Measurements from ENCODE around the gene POSTN. TPM values are rescaled to one million over a fixed set of nuclear protein-coding genes. Genes with fewer than 3 reads are reported as not detected.

The POSTN gene
- total and polyA plus RNA-seq, 3 donors from 2014 or later, result 10.0 to 23.0 (median 17.5) TPM

DNA sequence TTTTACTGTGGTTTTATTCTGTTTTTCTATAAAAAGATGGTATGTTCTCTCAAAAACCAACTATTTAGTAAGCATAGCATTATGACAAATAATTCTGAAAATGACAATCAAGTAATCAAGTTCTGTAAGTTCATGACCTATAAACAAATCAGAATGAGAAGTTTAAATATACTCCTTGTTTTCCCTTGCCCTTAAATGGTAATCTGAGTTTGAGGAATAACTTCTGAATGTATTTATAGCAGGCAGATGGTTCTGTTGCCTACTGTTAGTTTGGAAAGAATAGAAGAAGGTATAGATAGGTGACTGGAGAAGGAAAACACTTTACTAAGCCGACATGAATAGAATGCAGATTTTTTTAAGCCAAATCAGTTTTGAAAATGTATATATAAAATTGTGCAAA lies 63.9 kb downstream of the POSTN start:
- Histone ChIP-seq H3K4me1 (no peaks in the 10 kb centered on the region), H3K27me3 (no peaks in the 10 kb centered on the region), H3K9me3 (no peaks in the 10 kb centered on the region), H3K4me3 (no peak overlapping the region), H3K27ac (no peak overlapping the region), H3K36me3 (ENCODE audit: low read depth, missing control alignments) (no peaks in the 10 kb centered on the region)
- intact Hi-C loops (cut with DNase I; ENCODE audit: low total_unique reads), result no loop called here
- WGBS, 2 donors, result 67 to 73% methylated on average over 1 of the region's 1 CpG
- TF ChIP-seq POLR2A (IDR thresholded peaks at IDR 0.05), result no peak
- TF ChIP-seq, protein P1, sequence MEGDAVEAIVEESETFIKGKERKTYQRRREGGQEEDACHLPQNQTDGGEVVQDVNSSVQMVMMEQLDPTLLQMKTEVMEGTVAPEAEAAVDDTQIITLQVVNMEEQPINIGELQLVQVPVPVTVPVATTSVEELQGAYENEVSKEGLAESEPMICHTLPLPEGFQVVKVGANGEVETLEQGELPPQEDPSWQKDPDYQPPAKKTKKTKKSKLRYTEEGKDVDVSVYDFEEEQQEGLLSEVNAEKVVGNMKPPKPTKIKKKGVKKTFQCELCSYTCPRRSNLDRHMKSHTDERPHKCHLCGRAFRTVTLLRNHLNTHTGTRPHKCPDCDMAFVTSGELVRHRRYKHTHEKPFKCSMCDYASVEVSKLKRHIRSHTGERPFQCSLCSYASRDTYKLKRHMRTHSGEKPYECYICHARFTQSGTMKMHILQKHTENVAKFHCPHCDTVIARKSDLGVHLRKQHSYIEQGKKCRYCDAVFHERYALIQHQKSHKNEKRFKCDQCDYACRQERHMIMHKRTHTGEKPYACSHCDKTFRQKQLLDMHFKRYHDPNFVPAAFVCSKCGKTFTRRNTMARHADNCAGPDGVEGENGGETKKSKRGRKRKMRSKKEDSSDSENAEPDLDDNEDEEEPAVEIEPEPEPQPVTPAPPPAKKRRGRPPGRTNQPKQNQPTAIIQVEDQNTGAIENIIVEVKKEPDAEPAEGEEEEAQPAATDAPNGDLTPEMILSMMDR (IDR thresholded peaks at IDR 0.05), result no peak
- DNase-seq, result no peak

DNA sequence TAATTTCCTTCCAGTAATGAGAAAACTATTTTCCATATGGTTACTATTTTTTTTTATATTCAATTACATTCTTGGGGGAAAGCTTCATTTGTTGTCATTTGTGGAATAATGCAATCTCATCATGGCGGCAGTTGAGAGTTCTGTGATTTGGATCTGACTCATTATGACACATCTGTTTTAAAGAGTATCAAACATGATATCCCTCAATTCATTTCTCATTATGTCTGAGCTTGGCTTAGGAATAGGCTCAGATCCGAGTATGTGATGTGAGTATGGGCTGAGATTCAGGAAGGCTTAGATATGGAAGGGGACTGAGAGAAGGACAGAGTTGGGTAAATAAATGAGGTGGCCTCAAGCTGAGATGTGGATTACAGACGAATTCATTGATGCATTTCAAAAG lies 64.4 kb downstream of the POSTN start:
- Histone ChIP-seq H3K4me1 (no peaks in the 10 kb centered on the region), H3K27ac (no peak overlapping the region), H3K4me3 (no peak overlapping the region), H3K27me3 (no peaks in the 10 kb centered on the region), H3K9me3 (no peaks in the 10 kb centered on the region), H3K36me3 (ENCODE audit: low read depth, missing control alignments) (no peaks in the 10 kb centered on the region)
- no peak for TF ChIP-seq POLR2A (IDR thresholded peaks at IDR 0.05)
- TF ChIP-seq, protein P1 (IDR thresholded peaks at IDR 0.05), result no peak
- DNase-seq, result no peak
- WGBS, 2 donors, result 65% methylated on average over 3 of the region's 3 CpGs
- intact Hi-C loops (cut with DNase I; ENCODE audit: low total_unique reads), result no loop called here

DNA sequence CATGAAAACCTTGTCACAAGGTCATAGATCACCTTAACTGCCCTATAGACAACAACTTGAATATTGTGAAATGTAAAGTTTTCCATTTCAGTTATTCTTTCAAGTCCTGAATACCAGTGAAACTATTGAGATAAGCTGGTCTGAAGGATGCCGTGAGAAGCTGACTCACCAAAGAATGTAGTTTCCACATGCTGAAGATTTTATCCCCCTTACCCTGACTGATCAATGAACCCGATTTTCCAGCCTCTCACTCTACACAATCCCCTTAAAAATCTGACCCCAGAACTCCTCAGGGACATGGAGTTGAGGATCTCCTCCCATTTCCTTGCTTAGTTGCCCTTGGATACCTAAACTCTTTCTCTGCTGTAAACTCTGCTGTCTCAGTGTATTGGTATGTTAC lies 67.5 kb downstream of the POSTN start:
- no peak for DNase-seq
- no peak overlapping the region for H3K4me3 ChIP-seq
- 81 to 83% methylated on average over 2 of the region's 2 CpGs for WGBS, 2 donors

DNA sequence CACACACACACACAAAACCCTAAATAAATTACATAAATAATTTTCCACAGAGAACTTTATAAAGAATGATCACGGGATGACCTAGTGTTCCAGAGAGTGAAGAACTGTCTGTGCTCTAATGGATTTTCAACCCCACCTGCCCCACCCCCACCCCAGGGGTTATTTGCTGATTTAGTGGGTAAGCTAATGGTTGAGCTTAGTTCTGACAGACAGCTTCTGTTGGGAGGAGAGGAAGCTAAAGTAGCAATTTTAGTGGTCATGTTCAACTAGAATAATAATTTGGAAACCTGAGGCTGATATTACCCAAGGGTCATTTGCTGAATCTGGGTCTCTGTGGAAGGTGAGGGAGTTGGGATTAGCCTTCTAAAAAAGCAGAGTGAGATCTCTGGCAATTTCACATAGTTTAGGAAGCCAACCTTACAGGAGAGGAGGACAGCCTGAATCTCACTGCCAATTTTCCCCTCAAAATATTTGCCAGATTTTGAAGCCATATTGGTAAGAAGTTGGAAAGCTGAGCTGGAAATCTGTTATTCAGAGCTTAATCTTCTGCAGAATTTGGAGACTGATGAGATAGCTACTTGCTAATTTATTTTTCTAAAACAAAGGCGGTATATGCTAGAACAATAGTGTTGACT lies 68.7 kb downstream of the POSTN start:
- Histone ChIP-seq H3K27ac (no peak overlapping the region), H3K9me3 (no peaks in the 10 kb centered on the region), H3K27me3 (no peaks in the 10 kb centered on the region), H3K36me3 (ENCODE audit: low read depth, missing control alignments) (no peaks in the 10 kb centered on the region), H3K4me3 (no peak overlapping the region), H3K4me1 (no peaks in the 10 kb centered on the region)
- no peak for TF ChIP-seq POLR2A (IDR thresholded peaks at IDR 0.05)
- TF ChIP-seq, protein P1 (IDR thresholded peaks at IDR 0.05), result no peak
- WGBS, 2 donors, result 58 to 64% methylated on average over 2 of the region's 2 CpGs
- intact Hi-C loops (cut with DNase I; ENCODE audit: low total_unique reads), result no loop called here
- no peak for DNase-seq

More for the DNA sequence above, 67.5 kb downstream of the POSTN start:
- Histone ChIP-seq H3K27ac (no peak overlapping the region), H3K36me3 (ENCODE audit: low read depth, missing control alignments) (no peaks in the 10 kb centered on the region), H3K4me1 (no peaks in the 10 kb centered on the region), H3K27me3 (no peaks in the 10 kb centered on the region), H3K9me3 (no peaks in the 10 kb centered on the region)
- TF ChIP-seq, protein P1 (IDR thresholded peaks at IDR 0.05), result no peak
- no peak for TF ChIP-seq POLR2A (IDR thresholded peaks at IDR 0.05)
- intact Hi-C loops (cut with DNase I; ENCODE audit: low total_unique reads), result no loop called here

Data from testis (tissue), 3 donors.